Erythroblast (primary cell): ENCODE results near the gene ZNF302.

Experiments
- GATA1 ChIP-seq: IDR thresholded peaks from 2 replicates; pipeline ENCODE4 v1.6.1; 2011; ENCODE audit warnings: low read depth, mild to moderate bottlenecking, control low read depth, low read length, moderate library complexity
- POLR2A ChIP-seq: IDR thresholded peaks from 2 replicates; pipeline ENCODE4 v1.6.1; 2011; ENCODE audit warnings: mild to moderate bottlenecking, low read length

- TF ChIP-seq POLR2A: no peak
- no peak for TF ChIP-seq GATA1
Measured at GRCh38 chr19:34639491-34640085, 37.9 kb upstream of the ZNF302 start.
